Right lobe of liver (tissue), 4 donors: Measurements from ENCODE around the gene PIGC.

Source experiments
- CTCF ChIP-seq, 4 donors: fragments of 200-600 bp in 3 of 4; fragments of 450-650 bp in 1 of 4; IDR thresholded peaks; one replicate each; pipeline versions ENCODE4 v1.5.1 to v1.8.0; 2016 to 2022; ENCODE audit warnings: antibody characterized with exemption in 4 of 4, mild to moderate bottlenecking in 2 of 4
- POLR2A ChIP-seq: fragments of 450-650 bp; IDR thresholded peaks from one replicate; pipeline ENCODE4 v1.6.1; 2017; ENCODE audit warnings: antibody characterized with exemption, mild to moderate bottlenecking
- donor health status: DM: no; HTN: no; CAD: no.
- donor health status: DM: no; HTN: no; CAD: no.
- donor health status: DM: no; HTN: yes; CAD: no.

GRCh38 chr1:172473842-172474241 lies 30.0 kb upstream of the PIGC start:
- TF ChIP-seq CTCF (IDR thresholded peaks at IDR 0.05), result no peak
- no peak for TF ChIP-seq POLR2A
